ENCODE measurements around the gene PDE12.

PDE12 gene

DNA sequence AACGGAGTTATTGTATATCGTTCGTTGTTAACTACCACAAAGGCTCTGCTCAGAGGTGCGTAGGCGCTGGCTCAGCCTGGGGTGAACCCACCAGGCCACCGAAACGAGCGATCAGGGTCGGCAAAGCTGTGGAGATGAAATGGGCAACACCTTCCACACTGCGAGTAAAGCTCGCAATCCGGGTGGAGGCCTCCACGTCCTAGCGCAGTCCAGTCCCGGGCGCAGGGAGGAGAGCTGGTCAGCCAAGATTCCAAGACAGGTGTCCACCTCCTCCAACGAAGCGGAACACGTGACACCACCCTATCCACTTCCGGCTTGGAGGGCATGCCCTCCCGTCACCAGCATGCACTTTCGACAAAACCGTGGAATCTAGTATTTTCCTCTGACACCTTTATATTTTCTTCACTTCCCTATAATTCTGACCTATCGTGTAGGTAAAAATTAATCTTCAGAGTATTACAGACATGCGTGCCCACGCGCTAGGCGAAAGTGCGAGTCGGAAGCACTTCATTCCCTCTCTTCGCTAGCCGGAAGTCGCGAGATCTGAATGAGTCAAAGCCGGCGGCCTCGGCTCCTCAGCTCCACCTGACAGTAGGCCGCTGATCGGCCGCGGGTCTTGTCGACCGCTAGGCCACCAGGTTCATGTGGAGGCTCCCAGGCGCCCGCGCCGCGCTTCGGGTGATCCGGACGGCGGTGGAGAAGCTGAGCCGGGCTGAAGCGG lies at the start of gene PDE12:
Gene PDE12, plus strand, starts transcription at position 537 of the 721 bp plus-strand sequence. Its CDS starts 106 bp downstream, at position 643.
- H3K4me3 ChIP-seq (ENCODE audit: low read depth, low read length) = peak within 1 kb of the TSS; percentile 87
- TF ChIP-seq, protein P1, sequence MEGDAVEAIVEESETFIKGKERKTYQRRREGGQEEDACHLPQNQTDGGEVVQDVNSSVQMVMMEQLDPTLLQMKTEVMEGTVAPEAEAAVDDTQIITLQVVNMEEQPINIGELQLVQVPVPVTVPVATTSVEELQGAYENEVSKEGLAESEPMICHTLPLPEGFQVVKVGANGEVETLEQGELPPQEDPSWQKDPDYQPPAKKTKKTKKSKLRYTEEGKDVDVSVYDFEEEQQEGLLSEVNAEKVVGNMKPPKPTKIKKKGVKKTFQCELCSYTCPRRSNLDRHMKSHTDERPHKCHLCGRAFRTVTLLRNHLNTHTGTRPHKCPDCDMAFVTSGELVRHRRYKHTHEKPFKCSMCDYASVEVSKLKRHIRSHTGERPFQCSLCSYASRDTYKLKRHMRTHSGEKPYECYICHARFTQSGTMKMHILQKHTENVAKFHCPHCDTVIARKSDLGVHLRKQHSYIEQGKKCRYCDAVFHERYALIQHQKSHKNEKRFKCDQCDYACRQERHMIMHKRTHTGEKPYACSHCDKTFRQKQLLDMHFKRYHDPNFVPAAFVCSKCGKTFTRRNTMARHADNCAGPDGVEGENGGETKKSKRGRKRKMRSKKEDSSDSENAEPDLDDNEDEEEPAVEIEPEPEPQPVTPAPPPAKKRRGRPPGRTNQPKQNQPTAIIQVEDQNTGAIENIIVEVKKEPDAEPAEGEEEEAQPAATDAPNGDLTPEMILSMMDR (IDR thresholded peaks at IDR 0.05; ENCODE audit: low read depth, low read length) = no peak

DNA sequence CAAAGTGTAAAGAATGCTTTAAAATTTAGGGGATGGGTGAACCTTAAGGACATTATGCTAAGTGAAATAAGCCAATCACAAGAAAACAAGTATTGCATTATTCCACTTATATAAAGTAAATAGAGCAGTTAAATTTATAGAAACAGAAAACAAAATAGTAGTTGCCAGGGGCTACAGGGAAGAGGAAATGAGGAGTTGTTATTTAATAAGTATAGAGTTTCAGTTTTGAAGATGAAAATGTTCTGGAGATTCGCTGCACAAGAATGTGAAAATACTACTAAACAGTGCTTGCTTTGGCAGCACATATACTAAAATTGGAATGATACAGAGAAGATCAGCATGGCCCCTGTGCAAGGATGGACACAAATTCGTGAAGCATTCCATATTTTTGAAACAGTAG lies 43.9 kb upstream of the PDE12 start:
- TF ChIP-seq, protein P1 (IDR thresholded peaks at IDR 0.05; ENCODE audit: low read depth, low read length) = no peak
- H3K4me3 ChIP-seq (ENCODE audit: low read depth, low read length) = no peak overlapping the region

- no peak overlapping the region for H3K4me3 ChIP-seq (ENCODE audit: low read depth, low read length)
- TF ChIP-seq, protein P1 (IDR thresholded peaks at IDR 0.05; ENCODE audit: low read depth, low read length) = no peak
These were observed 37.7 kb upstream of the PDE12 start for GRCh38 chr3:57518276-57518915.

DNA sequence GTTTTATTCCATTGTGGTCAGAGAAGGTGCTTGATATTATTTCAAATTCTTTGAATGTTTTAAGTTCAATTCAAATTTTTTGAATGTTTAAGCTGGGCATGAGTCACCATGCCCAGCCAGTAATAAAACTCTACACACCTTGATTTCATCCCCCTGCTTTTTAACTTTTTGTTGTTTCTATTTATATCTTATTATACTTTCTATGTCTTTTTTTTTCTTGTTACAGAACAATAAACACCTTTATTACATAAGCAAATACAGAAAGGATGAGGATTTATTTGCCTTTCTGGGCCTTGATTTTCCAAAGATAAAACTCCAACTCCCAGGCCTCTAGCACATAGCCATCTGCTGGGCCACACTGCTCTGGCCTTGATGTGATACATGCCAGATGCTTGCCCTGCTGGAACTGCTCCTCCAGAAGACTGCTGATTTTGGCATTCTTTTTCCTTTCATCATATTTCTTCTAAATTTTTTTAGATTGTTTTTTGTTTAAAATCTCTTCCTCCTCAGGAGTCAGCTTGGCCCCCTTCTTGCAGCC lies 25.9 kb upstream of the PDE12 start:
- TF ChIP-seq, protein P1 (IDR thresholded peaks at IDR 0.05; ENCODE audit: low read depth, low read length) = no peak
- H3K4me3 ChIP-seq (ENCODE audit: low read depth, low read length) = no peak overlapping the region

GRCh38 chr3:57538465-57538864 lies 17.6 kb upstream of the PDE12 start:
- TF ChIP-seq, protein P1 (IDR thresholded peaks at IDR 0.05; ENCODE audit: low read depth, low read length) = no peak
- H3K4me3 ChIP-seq (ENCODE audit: low read depth, low read length) = no peak overlapping the region

DNA sequence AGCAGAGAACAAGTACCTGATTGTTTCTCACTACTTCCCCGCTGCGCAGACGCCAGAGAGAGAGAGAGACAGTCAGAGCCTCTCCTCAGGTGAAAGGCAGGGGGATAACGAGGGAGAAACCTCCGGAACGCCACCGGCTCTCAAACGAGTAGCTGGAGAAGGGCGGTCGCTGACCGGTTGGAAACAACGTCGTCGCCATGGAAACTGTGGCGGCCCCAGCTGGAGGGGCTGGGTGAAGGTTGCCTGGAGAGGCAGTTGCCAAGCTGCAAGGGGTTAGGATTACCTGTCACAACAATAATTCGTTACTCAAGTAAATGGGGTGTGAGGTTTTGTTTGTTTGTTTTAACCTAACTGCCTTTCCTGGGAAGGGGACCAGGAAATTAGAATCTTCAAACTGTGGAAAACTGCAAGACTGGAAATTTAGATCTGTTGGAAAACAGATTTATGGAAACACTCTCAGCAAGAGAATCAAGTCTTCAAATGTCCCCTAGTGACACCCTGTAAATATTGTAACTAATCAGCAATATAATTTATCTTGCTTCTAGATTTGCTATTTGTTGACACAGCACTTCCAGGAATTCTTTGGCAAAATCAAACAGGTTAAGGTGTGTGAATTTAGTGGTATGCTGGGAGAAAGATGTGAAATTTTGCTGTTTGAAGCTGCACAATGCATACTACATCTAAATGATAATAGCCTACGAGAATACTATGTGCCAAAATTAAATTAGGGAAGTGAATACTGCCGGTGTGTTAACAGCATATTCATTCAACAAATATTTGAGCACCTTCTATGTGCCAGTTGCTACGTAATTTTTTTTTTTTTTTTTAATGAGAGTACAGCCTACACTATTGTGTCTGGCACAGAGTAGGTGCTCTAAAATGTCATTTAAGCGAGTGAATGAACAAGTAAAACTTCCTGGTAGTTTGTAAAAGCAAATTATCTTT lies 11.6 kb upstream of the PDE12 start, which contains the start of gene DNAH12:
Gene DNAH12, minus strand, starts transcription at position 164 of the 945 bp plus-strand sequence. CDS start 1,474 bp downstream, outside the sequence.
- H3K4me3 ChIP-seq (ENCODE audit: low read depth, low read length) = peak within 1 kb of the TSS; percentile 19; the same call in 1 of the 2 replicates
- TF ChIP-seq, protein P1 (IDR thresholded peaks at IDR 0.05; ENCODE audit: low read depth, low read length) = no peak

Data from WI38 (cell line).